IMR-90 (cell line): ENCODE data around the gene TACC2. TPM values are rescaled to one million over a fixed set of nuclear protein-coding genes. Genes with fewer than 3 reads are reported as not detected.

Experiments
- ATAC-seq: fragments of 200-7000 bp; cut with Tn5 transposase; 2 replicates; pipeline ENCODE4 v1.9.1; 2020; ENCODE audit warnings: low read depth, mild to moderate bottlenecking, moderate library complexity
- BruUV-seq: library from RNA; stranded (reverse); fragments of 400-500 nt; replicated peaks from 2 replicates; lab custom pipeline; 2021; lab: Mats Ljungman, UMichigan
- CTCF ChIA-PET: fragments of 300-600 bp; formaldehyde crosslinking; extraction: SDS; loops from one replicate; lab custom pipeline; 2021; ENCODE audit warnings: antibody characterized with exemption; lab: Yijun Ruan, JAX
- POLR2A ChIA-PET: fragments of 300-600 bp; sonication (Branson Sonifier 250); formaldehyde crosslinking; loops from one replicate; lab custom pipeline; 2022; ENCODE audit warnings: antibody characterized with exemption; ENCODE audit not compliant: unreplicated experiment; lab: Charles Lee
- DNase-seq: peaks from one replicate; pipeline ENCODE4 v3.0.0; 2013
- H2AFZ ChIP-seq: replicated peaks from 2 replicates; pipeline ENCODE3; 2013; ENCODE audit warnings: low read length, mild to moderate bottlenecking; ENCODE audit not compliant: poor library complexity
- H2AK5ac ChIP-seq: 2 replicates; pipeline ENCODE4 v1.6.1; 2013; ENCODE audit warnings: low read depth, low read length, inconsistent platforms
- H2AK9ac ChIP-seq: replicated peaks from 2 replicates; pipeline ENCODE3; 2013; ENCODE audit warnings: mild to moderate bottlenecking, low read depth, low read length, moderate library complexity; ENCODE audit not compliant: poor library complexity
- H2BK120ac ChIP-seq: 2 replicates; pipeline ENCODE4 v1.6.1; 2013; ENCODE audit warnings: low read depth, low read length, inconsistent platforms
- H2BK15ac ChIP-seq: 3 replicates; pipeline ENCODE4 v1.6.1; 2013; ENCODE audit warnings: low read depth, low read length, inconsistent platforms
- H2BK20ac ChIP-seq: 2 replicates; pipeline ENCODE4 v1.6.1; 2013; ENCODE audit warnings: low read depth, mild to moderate bottlenecking, inconsistent platforms, low read length, moderate library complexity
- H2BK5ac ChIP-seq: 2 replicates; pipeline ENCODE4 v1.6.1; 2013; ENCODE audit warnings: mild to moderate bottlenecking, low read depth, low read length, inconsistent platforms; ENCODE audit not compliant: poor library complexity, severe bottlenecking
- H3K14ac ChIP-seq: replicated peaks from 2 replicates; pipeline ENCODE4 v1.6.1; 2013; ENCODE audit warnings: low read depth, low read length, inconsistent platforms
- H3K18ac ChIP-seq: 2 replicates; pipeline ENCODE4 v1.6.1; 2013; ENCODE audit warnings: low read depth, low read length, control low read depth
- H3K23ac ChIP-seq: 2 replicates; pipeline ENCODE4 v1.6.1; 2013; ENCODE audit warnings: low read depth, low read length, inconsistent platforms
- H3K27ac ChIP-seq: 2 replicates; pipeline ENCODE4 v1.5.1; 2013; ENCODE audit warnings: mild to moderate bottlenecking, control low read depth, low read length; ENCODE audit not compliant: insufficient read depth
- H3K27me3 ChIP-seq: 2 replicates; pipeline ENCODE4 v1.6.1; 2013; ENCODE audit warnings: low read length; ENCODE audit not compliant: control insufficient read depth, insufficient read depth
- H3K36me3 ChIP-seq: 2 replicates; pipeline ENCODE4 v1.6.1; 2013; ENCODE audit warnings: low read length, mixed read lengths; ENCODE audit not compliant: control insufficient read depth, insufficient read depth
- H3K4ac ChIP-seq: 2 replicates; pipeline ENCODE4 v1.6.1; 2013; ENCODE audit warnings: low read depth, low read length, inconsistent platforms
- H3K4me1 ChIP-seq: 2 replicates; pipeline ENCODE4 v1.6.1; 2013; ENCODE audit warnings: low read length, mixed read lengths; ENCODE audit not compliant: control insufficient read depth, insufficient read depth
- H3K4me2 ChIP-seq: 2 replicates; pipeline ENCODE4 v1.6.1; 2013; ENCODE audit warnings: low read depth, mild to moderate bottlenecking, control low read depth, low read length, moderate library complexity
- H3K4me3 ChIP-seq: 2 replicates; pipeline ENCODE4 v1.5.1; 2013; ENCODE audit warnings: low read depth, mild to moderate bottlenecking, control low read depth, low read length, moderate library complexity; ENCODE audit not compliant: insufficient read depth
- H3K56ac ChIP-seq: 2 replicates; pipeline ENCODE4 v1.6.1; 2013; ENCODE audit warnings: low read length, inconsistent platforms; ENCODE audit not compliant: insufficient read depth; ENCODE audit errors: extremely low read depth
- H3K79me1 ChIP-seq, 2 experiments: 2 replicates each; pipeline ENCODE4 v1.6.1; 2013; ENCODE audit warnings: low read length in 2 of 2, inconsistent platforms in 1 of 2, low read depth in 1 of 2
- H3K9ac ChIP-seq: 2 replicates; pipeline ENCODE4 v1.6.1; 2013; ENCODE audit warnings: low read depth, low read length, control low read depth
- H3K9me1 ChIP-seq: 2 replicates; pipeline ENCODE4 v1.6.1; 2013; ENCODE audit warnings: low read length, inconsistent platforms; ENCODE audit not compliant: insufficient read depth
- H3K9me3 ChIP-seq: 2 replicates; pipeline ENCODE4 v1.6.1; 2013; ENCODE audit warnings: low read length; ENCODE audit not compliant: control insufficient read depth, insufficient read depth
- H4K20me1 ChIP-seq: 2 replicates; pipeline ENCODE4 v1.6.1; 2013; ENCODE audit warnings: low read length, inconsistent platforms; ENCODE audit not compliant: insufficient read depth
- H4K5ac ChIP-seq: 2 replicates; pipeline ENCODE4 v1.6.1; 2013; ENCODE audit warnings: mild to moderate bottlenecking, low read depth, low read length, control low read depth
- H4K8ac ChIP-seq, 2 experiments: 2 replicates each; pipeline ENCODE4 v1.6.1; 2013; ENCODE audit warnings: low read depth in 2 of 2, low read length in 2 of 2, control low read depth in 1 of 2, inconsistent platforms in 1 of 2
- H4K91ac ChIP-seq: 2 replicates; pipeline ENCODE4 v1.6.1; 2013; ENCODE audit warnings: low read depth, low read length, inconsistent platforms; ENCODE audit not compliant: insufficient read depth
- MAZ ChIP-seq: IDR thresholded peaks from 2 replicates; pipeline ENCODE4 v1.6.1; 2012; ENCODE audit warnings: low read depth, mild to moderate bottlenecking, low read length, improper control_type of control experiment, moderate library complexity, borderline replicate concordance
- MXI1 ChIP-seq: IDR thresholded peaks from 2 replicates; pipeline ENCODE4 v1.6.1; 2012; ENCODE audit warnings: low read depth, mild to moderate bottlenecking, low read length, moderate library complexity, borderline replicate concordance
- POLR2A ChIP-seq: IDR thresholded peaks from 2 replicates; pipeline ENCODE4 v1.6.1; 2012; ENCODE audit warnings: mild to moderate bottlenecking, low read depth, low read length
- RAD21 ChIP-seq: IDR thresholded peaks from 2 replicates; pipeline ENCODE4 v1.6.1; 2012; ENCODE audit warnings: low read length, improper control_type of control experiment
- RFX5 ChIP-seq: IDR thresholded peaks from 2 replicates; pipeline ENCODE4 v1.8.0; 2012; ENCODE audit warnings: low read depth, mild to moderate bottlenecking, low read length, moderate library complexity
- SMC3 ChIP-seq: fragments of 150-350 bp; IDR thresholded peaks from 2 replicates; pipeline ENCODE4 v1.6.1; 2016; ENCODE audit warnings: low read depth, mild to moderate bottlenecking, antibody characterized with exemption, low read length, moderate library complexity
- WGBS, 2 experiments: methylation state at CpG; one replicate each; pipeline versions ENCODE4 v1.1.5 to v1.1.7; 2013; ENCODE audit warnings: missing lambda C conversion rate in 2 of 2; ENCODE audit not compliant: insufficient read length in 1 of 2; ENCODE audit errors: extremely low coverage in 2 of 2; 5-methylcytosine and 5-hydroxymethylcytosine counted together
- dilution Hi-C: fragments of 300-500 bp; cut with HindIII; formaldehyde crosslinking; loops from one replicate; pipeline ENCODE4 v1.14.3; 2018; ENCODE audit warnings: low sequenced_read_pairs; ENCODE audit not compliant: unreplicated experiment
- in situ Hi-C: fragments of 300-500 bp; cut with MboI; formaldehyde crosslinking; loops from 3 replicates; pipeline ENCODE4 v1.14.3; 2019; ENCODE audit warnings: low sequenced_read_pairs, inconsistent platforms, mixed read lengths
- intact Hi-C: fragments of 100-400 bp; cut with micrococcal nuclease; formaldehyde crosslinking; loops from 2 replicates; pipeline ENCODE4 v1.10.0; 2022
- polyA plus RNA-seq, 3 experiments: library from polyadenylated mRNA; depleted of rRNA; stranded (reverse); fragments of >200 nt; gene quantifications; 2 replicates each; pipeline ENCODE4 v1.2.3, GENCODE V29; 2012; ENCODE audit warnings: low replicate concordance in 1 of 3
- total RNA-seq: library from RNA; depleted of rRNA; stranded (reverse); fragments of >200 nt; gene quantifications from 2 replicates; pipeline ENCODE4 v1.2.3, GENCODE V29; 2012

TACC2 gene
- total and polyA plus RNA-seq, 2 of the 4 experiments (the other 2 are of a cell fraction) = 2.9 to 15.4 TPM

- no peak for ATAC-seq
- no peak overlapping the region for H2AFZ ChIP-seq
- H2BK15ac ChIP-seq = no peak overlapping the region
- H3K9ac ChIP-seq = no peak overlapping the region
- no peak overlapping the region for H3K56ac ChIP-seq
- no peaks in the 10 kb centered on the region for H3K9me3 ChIP-seq
- H3K14ac ChIP-seq = no peak overlapping the region
- H2BK5ac ChIP-seq = no peak overlapping the region
- dilution Hi-C loops (no loop called here), intact Hi-C loops (no loop called here), in situ Hi-C loops (no loop called here)
- TF ChIP-seq RFX5 (no peak), POLR2A (no peak), RAD21 (no peak), MXI1 (no peak), MAZ (no peak), SMC3 (no peak)
- no peak overlapping the region for H3K4ac ChIP-seq
- 0 out of 2 replicates have a peak, but pooled peaks cover 4% of the 10 kb centered on the region for H3K9me1 ChIP-seq
- no peak overlapping the region for H2BK120ac ChIP-seq
- CTCF ChIA-PET = no interaction called here
- no peak for DNase-seq
- no peak overlapping the region for H3K18ac ChIP-seq
- H2BK20ac ChIP-seq = no peak overlapping the region
- no peak overlapping the region for H4K8ac ChIP-seq
- no peak overlapping the region for H2AK5ac ChIP-seq
- H4K20me1 ChIP-seq = no peaks in the 10 kb centered on the region
- H3K36me3 ChIP-seq = no peaks in the 10 kb centered on the region
- BruUV-seq = no TSS peak
- POLR2A ChIA-PET = no interaction called here
- H3K4me3 ChIP-seq = no peak overlapping the region
- H3K27ac ChIP-seq = no peak overlapping the region
- peaks cover 4% of the 10 kb centered on the region; the same call in 1 of the 2 replicates for H3K4me1 ChIP-seq
- no peak overlapping the region for H3K23ac ChIP-seq
- H3K79me1 ChIP-seq = no peaks in the 10 kb centered on the region
- H3K4me2 ChIP-seq = no peak overlapping the region; the same call in 1 of the 2 replicates
- 100% methylated on average over 1 of the region's 5 CpGs; no CpG with 5 or more reads in 1 of the 2 experiments for WGBS, 2 experiments
- H4K5ac ChIP-seq = no peak overlapping the region
- no peak overlapping the region for H4K91ac ChIP-seq
- H3K27me3 ChIP-seq = peaks cover 8% of the 10 kb centered on the region
- no peak overlapping the region for H2AK9ac ChIP-seq
Measured at GRCh38 chr10:122045212-122045611, 56.2 kb downstream of the TACC2 start.
